Body of pancreas (tissue), 4 donors: Measurements from ENCODE around the gene HECW1. TPM values are rescaled to one million over a fixed set of nuclear protein-coding genes. Genes with fewer than 3 reads are reported as not detected.
A peak's percentile ranks its signal among the peaks of the same experiment; 100 is the strongest.

ENCODE experiments used
- ATAC-seq: fragments of 150-250 bp; one replicate; pipeline ENCODE4 v1.9.1; 2016
- DNase-seq, 4 donors: peaks; one replicate each; pipeline ENCODE4 v3.0.0-alpha.2; 2019
- H3K27ac ChIP-seq, 4 donors: fragments of 200-600 bp; sonication (generic); 1 replicate in 3 of 4; 2 replicates in 1 of 4; pipeline versions ENCODE4 v1.5.1 to v1.6.1; 2016 to 2019; ENCODE audit warnings: mild to moderate bottlenecking in 1 of 4, mixed read lengths in 1 of 4, moderate library complexity in 1 of 4
- H3K27me3 ChIP-seq, 2 donors: fragments of 200-600 bp; sonication (generic); one replicate each; pipeline ENCODE4 v1.6.0; 2016; ENCODE audit warnings: mild to moderate bottlenecking in 1 of 2
- H3K36me3 ChIP-seq, 2 donors: fragments of 200-600 bp; sonication (generic); replicated peaks in 1 of 2; 2 replicates each; pipeline ENCODE4 v1.5.1; 2016; ENCODE audit warnings: low read depth in 2 of 2; ENCODE audit not compliant: insufficient read depth in 1 of 2
- H3K4me1 ChIP-seq: fragments of 200-600 bp; sonication (generic); one replicate; pipeline ENCODE4 v1.6.0; 2016
- H3K4me3 ChIP-seq, 2 donors: fragments of 200-600 bp; sonication (generic); 1 replicate in 1 of 2; 2 replicates in 1 of 2; pipeline ENCODE4 v1.5.1; 2016 to 2019
- H3K9me3 ChIP-seq, 3 donors: fragments of 200-600 bp; sonication (generic); 1 replicate in 2 of 3; 2 replicates in 1 of 3; pipeline ENCODE4 v1.5.1; 2016
- CTCF ChIP-seq, 7 experiments: fragments of 450-650 bp in 4 of 7; fragments of 200-600 bp in 3 of 7; sonication (generic) in 3 of 7; IDR thresholded peaks; one replicate each; pipeline ENCODE4 v1.5.1; 2016 to 2019; ENCODE audit warnings: antibody characterized with exemption in 7 of 7
- POLR2A ChIP-seq, 3 donors: fragments of 450-650 bp; IDR thresholded peaks; one replicate each; pipeline ENCODE4 v1.6.1; 2016; ENCODE audit warnings: antibody characterized with exemption in 3 of 3, mild to moderate bottlenecking in 2 of 3
- WGBS, 2 donors: methylation state at CpG; one replicate each; pipeline ENCODE4 v1.1.5; 2017; 5-methylcytosine and 5-hydroxymethylcytosine counted together
- intact Hi-C: fragments of 100-400 bp; cut with DNase I; formaldehyde crosslinking; loops from one replicate; pipeline ENCODE4 v1.15.1; 2023
- total RNA-seq, 2 donors: library from RNA; depleted of rRNA; stranded (reverse); fragments of >200 nt; gene quantifications; one replicate each; pipeline ENCODE4 v1.1.0, GENCODE V29; 2016

HECW1 gene
- total RNA-seq, 2 donors from 2014 or later: under 0.01 TPM; not detected in 1

DNA sequence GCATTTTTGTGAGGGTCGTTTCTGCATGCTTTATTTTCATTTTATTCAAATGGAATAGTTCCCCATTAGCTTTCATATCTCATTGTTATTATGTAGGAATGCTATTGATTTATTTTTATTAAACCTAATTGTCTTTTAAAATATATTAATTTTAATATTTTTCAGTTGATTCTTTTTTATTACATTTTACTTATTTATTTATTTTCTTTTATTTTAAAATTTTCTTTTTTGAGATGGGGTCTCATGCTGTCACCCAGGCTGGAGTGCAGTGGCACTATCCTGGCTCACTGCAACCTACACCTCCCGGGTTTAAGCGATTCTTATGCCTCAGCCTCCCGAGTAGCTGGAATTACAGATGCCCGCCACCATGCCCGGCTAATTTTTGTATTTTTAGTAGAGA is 463.1 kb downstream of the HECW1 start:
- Histone ChIP-seq H3K36me3 (no peaks in the 10 kb centered on the region), H3K4me1 (no peaks in the 10 kb centered on the region), H3K9me3 (no peaks in the 10 kb centered on the region), H3K4me3 (no peak overlapping the region), H3K27ac (no peak overlapping the region), H3K27me3 (no peaks in the 10 kb centered on the region)
- no peak for ATAC-seq
- 81 to 85% methylated on average over 6 of the region's 6 CpGs for WGBS, 2 donors
- TF ChIP-seq POLR2A (IDR thresholded peaks at IDR 0.05): no peak
- TF ChIP-seq CTCF (IDR thresholded peaks at IDR 0.05): no peak
- intact Hi-C loops: loop anchor here (10.0 kb wide), 1 partner anchor 269 kb away; no protein-coding TSS in a partner anchor
- DNase-seq: no peak

GRCh38 chr7:43576241-43576640 is 463.8 kb downstream of the HECW1 start:
- TF ChIP-seq POLR2A (IDR thresholded peaks at IDR 0.05): no peak
- TF ChIP-seq CTCF (IDR thresholded peaks at IDR 0.05): no peak
- ATAC-seq: no peak
- no peak overlapping the region for H3K4me3 ChIP-seq

DNA sequence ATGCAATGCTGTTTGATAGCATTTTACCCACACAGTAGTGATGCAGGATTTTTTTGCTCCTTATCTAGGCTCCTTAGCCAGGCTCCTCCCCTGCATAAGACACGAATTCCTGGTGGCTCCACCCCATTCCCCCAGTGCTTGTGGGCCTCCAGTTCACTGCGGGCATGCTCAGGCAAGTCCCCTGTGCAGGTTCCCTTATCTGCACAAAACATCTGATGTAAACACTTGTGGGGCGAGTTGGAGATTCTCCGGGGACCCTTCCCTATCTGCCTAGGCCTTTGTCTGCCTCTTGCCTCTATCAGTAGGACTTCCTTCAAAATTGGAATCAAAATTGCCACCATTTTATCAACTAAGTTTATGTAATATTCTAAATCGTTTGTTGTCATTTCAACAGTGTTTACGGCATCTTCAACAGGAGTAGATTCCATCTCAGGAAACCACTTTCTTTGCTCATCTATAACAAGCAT is 465.1 kb downstream of the HECW1 start:
- H3K4me3 ChIP-seq: no peak overlapping the region
- no peak for ATAC-seq
- no peaks in the 10 kb centered on the region for H3K27me3 ChIP-seq
- WGBS, 2 donors: 61 to 64% methylated on average over 6 of the region's 6 CpGs
- H3K36me3 ChIP-seq: no peaks in the 10 kb centered on the region
- H3K27ac ChIP-seq: no peak overlapping the region
- intact Hi-C loops: loop anchor here (10.0 kb wide), 1 partner anchor 267 kb away; no protein-coding TSS in a partner anchor
- TF ChIP-seq CTCF (IDR thresholded peaks at IDR 0.05): no peak
- no peak for TF ChIP-seq POLR2A (IDR thresholded peaks at IDR 0.05)
- no peaks in the 10 kb centered on the region for H3K9me3 ChIP-seq
- no peak for DNase-seq
- peaks cover 3% of the 10 kb centered on the region for H3K4me1 ChIP-seq

More at GRCh38 chr7:43576241-43576640, 463.8 kb downstream of the HECW1 start:
- Histone ChIP-seq H3K36me3 (no peaks in the 10 kb centered on the region), H3K27ac (no peak overlapping the region), H3K4me1 (no peaks in the 10 kb centered on the region), H3K9me3 (no peaks in the 10 kb centered on the region), H3K27me3 (no peaks in the 10 kb centered on the region)
- no peak for DNase-seq
- WGBS, 2 donors: 87 to 93% methylated on average over 3 of the region's 3 CpGs
- intact Hi-C loops: loop anchor here (10.0 kb wide), 1 partner anchor 269 kb away; no protein-coding TSS in a partner anchor

- ATAC-seq: peak; percentile 89
- WGBS, 2 donors: 2% methylated on average over 9 to 74 of the region's 83 CpGs
- Histone ChIP-seq H3K27ac (peak within 1 kb of the TSS; percentile 90 to 97 (median 95)), H3K4me1 (peaks cover 40% of the 10 kb centered on the region), H3K9me3 (no peaks in the 10 kb centered on the region), H3K36me3 (no peaks in the 10 kb centered on the region), H3K27me3 (no peaks in the 10 kb centered on the region), H3K4me3 (peak within 1 kb of the TSS; percentile 46 to 56)
- DNase-seq: peak; percentile 92 to 94 (median 94)
- intact Hi-C loops: loop anchor here (5.0 kb wide), 1 partner anchor 120 kb away; no protein-coding TSS in a partner anchor
- TF ChIP-seq CTCF (IDR thresholded peaks at IDR 0.05) (peak; percentile 97 to 100 (median 100)), POLR2A (IDR thresholded peaks at IDR 0.05) (peak; percentile 88 to 92 (median 91))
These were observed 470.3 kb downstream of the HECW1 start, which contains the start of gene STK17A for GRCh38 chr7:43582503-43583423. STK17A (plus strand) TSS chr7:43583108; CDS start chr7:43583244, 136 bp downstream.
